ENCODE results near the gene VTN.

Gene VTN

DNA sequence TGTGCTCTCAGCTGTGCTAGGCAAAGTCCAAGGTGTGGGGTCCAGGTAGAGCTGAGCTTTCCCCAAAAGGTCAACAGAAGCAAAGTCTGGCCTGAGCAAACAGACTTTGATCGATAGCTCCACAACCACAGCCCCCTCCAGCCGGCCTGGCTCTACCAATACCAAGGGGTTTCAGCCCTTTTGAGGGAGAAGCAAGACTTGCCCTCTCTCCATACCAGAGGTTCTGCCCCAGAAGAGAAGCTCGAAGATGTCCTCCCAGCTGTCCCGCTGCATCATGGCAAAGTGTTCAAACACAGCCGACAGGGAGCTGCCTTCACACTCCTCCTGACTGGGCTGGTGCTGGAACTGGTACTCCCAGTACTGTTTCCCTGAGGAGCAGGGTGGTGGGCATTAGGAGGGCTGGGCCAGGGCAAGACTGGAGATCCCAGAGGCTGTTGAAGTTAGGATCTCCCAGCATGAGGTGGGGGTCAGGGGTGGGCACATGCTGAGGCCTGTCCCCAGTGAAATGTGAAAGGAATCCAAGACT lies 1.7 kb downstream of the VTN start:
- peaks cover 8% of the 10 kb centered on the region for H3K36me3 ChIP-seq (ENCODE audit: insufficient read depth, low read length)
- peaks cover 4% of the 10 kb centered on the region; the same call in 1 of the 2 replicates for H3K4me1 ChIP-seq (ENCODE audit: insufficient read depth, low read length)
- no peak overlapping the region for H3K4me2 ChIP-seq (ENCODE audit: insufficient read depth, low read length)
- H3K9ac ChIP-seq (ENCODE audit: low read depth, low read length) = no peak overlapping the region
- H3K79me2 ChIP-seq (ENCODE audit: insufficient read depth, low read length) = no peaks in the 10 kb centered on the region
- TF ChIP-seq EZH2 (IDR thresholded peaks at IDR 0.05; ENCODE audit: borderline replicate concordance, low read depth, low read length, severe bottlenecking) = no peak
- TF ChIP-seq, protein P1, sequence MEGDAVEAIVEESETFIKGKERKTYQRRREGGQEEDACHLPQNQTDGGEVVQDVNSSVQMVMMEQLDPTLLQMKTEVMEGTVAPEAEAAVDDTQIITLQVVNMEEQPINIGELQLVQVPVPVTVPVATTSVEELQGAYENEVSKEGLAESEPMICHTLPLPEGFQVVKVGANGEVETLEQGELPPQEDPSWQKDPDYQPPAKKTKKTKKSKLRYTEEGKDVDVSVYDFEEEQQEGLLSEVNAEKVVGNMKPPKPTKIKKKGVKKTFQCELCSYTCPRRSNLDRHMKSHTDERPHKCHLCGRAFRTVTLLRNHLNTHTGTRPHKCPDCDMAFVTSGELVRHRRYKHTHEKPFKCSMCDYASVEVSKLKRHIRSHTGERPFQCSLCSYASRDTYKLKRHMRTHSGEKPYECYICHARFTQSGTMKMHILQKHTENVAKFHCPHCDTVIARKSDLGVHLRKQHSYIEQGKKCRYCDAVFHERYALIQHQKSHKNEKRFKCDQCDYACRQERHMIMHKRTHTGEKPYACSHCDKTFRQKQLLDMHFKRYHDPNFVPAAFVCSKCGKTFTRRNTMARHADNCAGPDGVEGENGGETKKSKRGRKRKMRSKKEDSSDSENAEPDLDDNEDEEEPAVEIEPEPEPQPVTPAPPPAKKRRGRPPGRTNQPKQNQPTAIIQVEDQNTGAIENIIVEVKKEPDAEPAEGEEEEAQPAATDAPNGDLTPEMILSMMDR (IDR thresholded peaks at IDR 0.05; ENCODE audit: borderline replicate concordance, extremely low read depth, low read length, poor library complexity, severe bottlenecking) = no peak
- DNase-seq (no peak), ATAC-seq (ENCODE audit: insufficient read depth, low read depth) (no peak)
- peaks cover 13% of the 10 kb centered on the region for H4K20me1 ChIP-seq (ENCODE audit: insufficient read depth, low read length)
- H3K9me3 ChIP-seq (ENCODE audit: insufficient read depth, low read length, severe bottlenecking) = no peaks in the 10 kb centered on the region
- no peak overlapping the region for H3K27ac ChIP-seq (ENCODE audit: low read length)
- no peak overlapping the region for H2AFZ ChIP-seq (ENCODE audit: low read depth, low read length)
- no peak overlapping the region for H3K4me3 ChIP-seq (ENCODE audit: low read depth in 1 of 2, low read length in 2 of 2)
- no peaks in the 10 kb centered on the region for H3K27me3 ChIP-seq (ENCODE audit: insufficient read depth, low read length, poor library complexity)

DNA sequence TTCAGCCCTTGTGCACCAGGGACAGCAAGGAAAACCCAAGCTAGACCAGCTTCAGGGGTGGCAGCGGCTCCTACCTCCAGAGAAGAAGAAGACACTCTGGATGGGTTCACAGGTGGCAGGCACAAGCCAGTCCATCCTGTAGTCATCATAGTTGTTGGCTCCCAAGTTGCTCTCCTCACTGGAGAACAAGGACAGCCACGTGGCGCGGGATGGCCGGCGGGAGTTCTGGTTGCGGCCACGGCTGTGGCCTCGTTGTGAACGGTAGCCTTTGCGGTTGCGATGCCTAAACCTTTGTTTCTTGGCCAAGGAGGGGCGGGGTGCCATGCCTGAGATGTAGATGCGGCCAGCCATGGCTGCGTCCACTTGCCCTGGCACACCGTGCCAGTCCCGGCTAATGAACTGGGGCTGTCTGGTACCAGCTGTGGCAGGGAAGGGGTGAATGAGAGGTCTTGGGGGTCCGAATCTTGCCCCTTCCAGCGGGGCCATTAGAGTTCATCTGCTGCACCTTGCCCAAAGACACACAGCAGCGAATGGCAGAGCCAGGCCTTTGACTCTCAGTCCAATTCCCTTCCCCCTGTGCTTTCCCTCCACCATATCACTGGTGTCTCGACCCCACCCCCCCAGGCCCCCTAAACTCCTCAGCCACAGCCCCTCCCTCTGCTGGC lies 2.3 kb downstream of the VTN start:
- ATAC-seq (ENCODE audit: insufficient read depth, low read depth) = no peak
- TF ChIP-seq EZH2 (IDR thresholded peaks at IDR 0.05; ENCODE audit: borderline replicate concordance, low read depth, low read length, severe bottlenecking) = no peak
- TF ChIP-seq, protein P1 (IDR thresholded peaks at IDR 0.05; ENCODE audit: borderline replicate concordance, extremely low read depth, low read length, poor library complexity, severe bottlenecking) = no peak
- H2AFZ ChIP-seq (ENCODE audit: low read depth, low read length) = no peak overlapping the region

DNA sequence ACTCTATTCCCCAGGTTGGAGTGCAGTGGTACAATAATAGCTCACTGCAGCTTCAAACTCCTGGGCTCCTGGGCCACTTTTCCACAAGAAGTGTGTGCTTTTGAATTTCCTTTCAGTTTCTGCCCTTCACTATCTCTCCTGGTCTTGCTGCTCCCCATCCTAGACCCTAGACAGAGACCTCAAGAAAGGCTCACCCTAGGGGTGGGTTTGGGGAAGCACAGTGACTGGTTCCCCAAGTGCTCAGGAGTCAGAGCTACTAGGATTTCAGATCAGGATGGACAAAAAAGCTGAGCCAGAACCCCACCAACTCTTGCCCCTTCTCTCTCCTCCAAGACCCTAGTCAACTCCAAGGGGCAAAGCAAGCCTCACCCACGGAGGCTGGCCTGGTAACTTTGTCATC lies 3.5 kb downstream of the VTN start:
- Histone ChIP-seq H3K27ac (ENCODE audit: low read length) (no peak overlapping the region), H3K4me3 (ENCODE audit: low read depth in 1 of 2, low read length in 2 of 2) (no peak overlapping the region), H3K27me3 (ENCODE audit: insufficient read depth, low read length, poor library complexity) (no peaks in the 10 kb centered on the region), H3K4me2 (ENCODE audit: insufficient read depth, low read length) (no peak overlapping the region), H3K4me1 (ENCODE audit: insufficient read depth, low read length) (peaks cover under 1% of the 10 kb centered on the region; the same call in 1 of the 2 replicates), H3K9me3 (ENCODE audit: insufficient read depth, low read length, severe bottlenecking) (no peaks in the 10 kb centered on the region), H3K9ac (ENCODE audit: low read depth, low read length) (no peak overlapping the region), H3K79me2 (ENCODE audit: insufficient read depth, low read length) (no peaks in the 10 kb centered on the region), H2AFZ (ENCODE audit: low read depth, low read length) (no peak overlapping the region), H3K36me3 (ENCODE audit: insufficient read depth, low read length) (peaks cover 14% of the 10 kb centered on the region), H4K20me1 (ENCODE audit: insufficient read depth, low read length) (peaks cover 5% of the 10 kb centered on the region)
- no peak for ATAC-seq (ENCODE audit: insufficient read depth, low read depth)
- DNase-seq = no peak
- no peak for TF ChIP-seq EZH2 (IDR thresholded peaks at IDR 0.05; ENCODE audit: borderline replicate concordance, low read depth, low read length, severe bottlenecking)
- TF ChIP-seq, protein P1 (IDR thresholded peaks at IDR 0.05; ENCODE audit: borderline replicate concordance, extremely low read depth, low read length, poor library complexity, severe bottlenecking) = no peak

More for the DNA sequence above, 2.3 kb downstream of the VTN start:
- no peak overlapping the region for H3K27ac ChIP-seq (ENCODE audit: low read length)
- H3K9me3 ChIP-seq (ENCODE audit: insufficient read depth, low read length, severe bottlenecking) = no peaks in the 10 kb centered on the region
- no peaks in the 10 kb centered on the region for H3K79me2 ChIP-seq (ENCODE audit: insufficient read depth, low read length)
- H3K36me3 ChIP-seq (ENCODE audit: insufficient read depth, low read length) = peaks cover 8% of the 10 kb centered on the region
- H4K20me1 ChIP-seq (ENCODE audit: insufficient read depth, low read length) = peaks cover 10% of the 10 kb centered on the region
- no peak for DNase-seq
- no peak overlapping the region for H3K4me2 ChIP-seq (ENCODE audit: insufficient read depth, low read length)
- no peak overlapping the region for H3K4me3 ChIP-seq (ENCODE audit: low read depth in 1 of 2, low read length in 2 of 2)
- no peaks in the 10 kb centered on the region for H3K27me3 ChIP-seq (ENCODE audit: insufficient read depth, low read length, poor library complexity)
- H3K4me1 ChIP-seq (ENCODE audit: insufficient read depth, low read length) = peaks cover 4% of the 10 kb centered on the region; the same call in 1 of the 2 replicates
- no peak overlapping the region for H3K9ac ChIP-seq (ENCODE audit: low read depth, low read length)

All from DND-41 (cell line).